ENCODE results near the gene MYO10.
"Not testable (repeated sequence)": the region's sequence is repeated elsewhere in the genome, so short reads cannot be mapped to it uniquely, and the experiment has no call there.

Gene MYO10

DNA sequence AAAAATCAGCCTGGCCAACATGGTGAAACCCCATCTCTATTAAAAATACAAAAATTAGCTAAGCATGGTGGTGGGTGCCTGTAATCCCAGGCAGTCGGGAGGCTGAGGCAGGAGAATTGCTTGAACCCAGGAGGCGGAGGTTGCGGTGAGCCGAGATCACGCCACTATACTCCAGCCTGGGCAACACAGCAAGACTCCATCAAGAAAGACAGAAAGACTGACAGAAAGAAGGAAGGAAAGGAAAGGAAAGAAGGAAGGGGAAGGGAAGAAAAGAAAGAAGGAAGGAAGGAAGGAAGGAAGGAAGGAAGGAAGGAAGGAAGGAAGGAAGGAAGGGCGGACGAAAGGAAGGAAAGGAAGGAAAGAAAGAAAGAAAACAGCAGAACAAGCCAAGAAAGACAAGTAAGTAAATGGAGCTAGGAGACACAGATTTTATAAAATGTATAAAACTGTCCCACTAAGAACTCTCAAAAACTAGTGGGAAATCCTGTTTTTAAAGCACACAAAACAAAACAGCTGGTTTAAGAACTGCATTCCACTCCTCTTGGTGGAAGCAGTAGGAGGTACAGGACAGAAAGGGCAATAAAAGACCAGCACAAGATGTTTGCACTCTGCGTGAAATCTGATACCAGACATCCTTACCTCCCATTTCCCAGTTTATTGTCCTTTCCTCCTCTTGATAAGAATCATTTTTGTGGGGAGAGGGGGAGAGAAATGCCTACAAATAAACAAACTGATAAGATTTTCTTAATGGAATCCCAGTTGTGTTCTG lies 46.7 kb downstream of the MYO10 start:
- DNase-seq (ENCODE audit: extremely low read depth in 1 of 2, low read depth in 1 of 2) = no peak

DNA sequence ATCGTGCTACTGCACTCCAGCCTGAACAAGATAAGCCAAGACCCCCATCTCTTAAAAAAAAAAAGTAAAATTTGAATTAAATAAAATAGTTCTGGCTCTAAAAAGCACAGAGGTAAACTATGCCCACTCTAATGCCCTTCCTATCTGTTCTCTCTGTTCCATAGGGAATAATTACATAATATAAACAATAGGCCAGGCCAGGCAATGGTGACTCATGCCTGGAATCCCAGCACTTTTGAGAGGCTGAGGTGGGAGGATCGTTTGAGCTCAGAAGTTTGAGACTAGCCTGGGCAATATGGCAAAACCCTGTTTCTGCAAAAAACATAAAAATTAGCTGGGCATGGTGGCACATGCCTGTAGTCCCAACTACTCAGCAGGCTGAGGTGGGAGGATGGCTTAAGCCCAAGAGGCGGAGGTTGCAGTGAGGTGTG lies 47.4 kb downstream of the MYO10 start:
- no peak for DNase-seq (ENCODE audit: extremely low read depth in 1 of 2, low read depth in 1 of 2)

DNA sequence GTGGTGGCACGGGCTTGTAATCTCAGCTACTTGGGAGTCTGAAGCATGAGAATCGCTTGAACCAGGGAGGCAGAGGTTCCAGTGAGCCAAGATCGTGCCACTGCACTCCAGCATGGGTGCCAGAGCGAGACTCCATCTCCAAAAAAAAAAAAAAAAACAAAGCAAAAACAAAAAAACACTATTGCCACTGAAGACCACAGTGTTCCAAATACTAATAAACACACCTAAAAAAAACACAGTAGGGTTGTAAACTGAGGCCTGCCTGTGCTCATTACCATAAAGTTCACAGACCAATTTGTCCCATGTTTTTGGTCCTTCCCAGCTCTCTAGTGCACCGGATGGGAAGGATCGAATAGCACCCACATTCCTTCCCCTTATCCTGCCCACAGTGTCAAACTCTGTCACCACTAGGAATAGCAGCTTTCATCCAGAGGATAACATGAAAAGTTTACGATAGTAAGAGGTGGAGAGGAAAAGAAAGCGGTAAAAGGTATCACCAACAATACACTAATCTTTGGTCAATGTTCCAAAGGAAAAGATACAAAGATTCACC lies 49.2 kb downstream of the MYO10 start:
- DNase-seq (ENCODE audit: extremely low read depth in 1 of 2, low read depth in 1 of 2) = no peak

DNA sequence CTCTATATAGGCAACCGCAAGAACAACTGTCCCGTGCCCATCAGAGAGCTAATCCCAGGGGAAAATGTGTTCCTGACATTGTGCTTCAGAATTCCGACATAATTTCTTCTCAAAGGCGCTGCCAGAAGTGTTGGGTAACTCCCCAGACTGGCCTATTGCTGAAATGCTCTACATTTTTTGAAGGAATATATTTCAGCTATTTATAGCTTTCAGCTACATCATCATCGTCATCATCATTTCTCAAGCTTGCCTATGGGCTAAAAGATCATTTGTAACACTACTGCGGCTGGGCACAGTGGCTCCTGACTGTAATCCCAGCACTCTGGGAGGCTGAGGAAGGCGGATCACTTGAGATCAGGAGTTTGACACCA lies 49.7 kb downstream of the MYO10 start:
- DNase-seq (ENCODE audit: extremely low read depth in 1 of 2, low read depth in 1 of 2) = no peak

DNA sequence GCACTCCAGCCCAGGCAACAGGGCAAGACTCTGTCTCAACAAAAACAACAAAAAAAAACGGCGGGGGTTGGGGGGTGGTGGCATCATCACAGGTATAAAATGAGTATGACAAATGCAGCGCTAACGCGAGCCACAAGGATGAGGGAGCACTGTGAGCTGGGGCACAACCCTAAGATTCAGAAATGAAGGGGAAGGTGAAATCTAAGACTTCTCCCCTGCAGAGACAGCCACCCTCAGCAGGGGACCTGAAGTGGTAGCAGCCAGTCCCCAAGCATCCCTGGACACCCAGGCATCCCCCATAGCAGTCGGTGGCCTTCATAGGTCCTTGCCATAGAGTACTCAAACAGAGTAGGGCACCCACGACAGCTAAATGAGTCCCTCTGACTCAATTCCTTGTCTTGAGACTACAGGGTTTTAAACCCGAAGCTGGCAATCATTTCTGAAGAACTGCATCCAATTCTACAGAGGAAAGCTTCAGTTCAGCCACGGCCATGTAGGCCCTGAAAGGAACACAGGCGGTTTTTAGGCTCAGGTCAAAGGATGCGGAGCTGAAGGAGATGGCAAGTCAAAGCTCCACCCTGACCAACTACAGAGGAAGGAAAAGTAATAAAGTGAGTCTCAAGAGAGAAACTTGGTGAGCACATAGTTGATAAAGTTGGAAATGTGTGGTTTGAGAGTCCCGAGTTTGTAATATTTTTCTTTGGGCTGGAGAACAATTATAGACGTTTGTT lies 50.3 kb downstream of the MYO10 start:
- DNase-seq (ENCODE audit: extremely low read depth in 1 of 2, low read depth in 1 of 2) = no peak

DNA sequence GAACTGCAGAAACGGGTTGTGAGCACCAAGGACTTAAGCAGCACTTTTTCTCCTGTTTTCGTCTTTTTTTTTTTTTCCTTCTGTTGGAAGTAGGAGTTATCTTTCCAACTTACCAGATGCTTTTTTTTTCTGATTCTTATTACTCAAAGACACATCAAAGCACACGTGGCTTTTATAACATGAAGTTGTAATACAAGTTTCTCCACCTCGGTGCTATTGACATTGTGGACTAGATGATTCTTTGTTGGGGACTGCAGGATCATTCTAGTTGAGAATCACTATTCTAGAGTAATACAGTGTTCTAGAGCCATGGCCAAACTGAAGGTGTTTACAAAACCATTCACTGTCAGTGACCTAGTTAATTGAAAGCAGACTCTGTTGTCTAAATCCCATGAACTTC lies 51.5 kb downstream of the MYO10 start:
- DNase-seq (ENCODE audit: extremely low read depth in 1 of 2, low read depth in 1 of 2) = no peak

DNA sequence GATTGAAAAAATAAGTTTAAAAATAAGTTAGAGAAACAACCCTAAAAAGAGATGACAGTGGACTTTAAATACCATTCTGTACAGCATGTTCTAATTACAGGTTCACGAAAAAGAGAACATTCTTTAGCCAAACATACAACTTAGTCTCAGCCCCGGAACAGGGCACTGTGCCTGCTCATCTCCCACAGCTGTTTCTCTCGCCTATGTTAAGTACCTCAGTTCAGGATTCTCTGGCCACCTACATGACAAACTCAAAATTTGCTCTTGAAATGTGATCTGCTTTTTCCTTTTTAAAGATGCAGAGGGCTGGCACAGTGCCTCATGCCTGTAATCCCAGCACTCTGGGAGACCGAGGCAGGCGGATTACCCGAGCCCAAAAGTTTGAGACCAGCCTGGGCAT lies 52.3 kb downstream of the MYO10 start:
- no peak for DNase-seq (ENCODE audit: extremely low read depth in 1 of 2, low read depth in 1 of 2)

DNA sequence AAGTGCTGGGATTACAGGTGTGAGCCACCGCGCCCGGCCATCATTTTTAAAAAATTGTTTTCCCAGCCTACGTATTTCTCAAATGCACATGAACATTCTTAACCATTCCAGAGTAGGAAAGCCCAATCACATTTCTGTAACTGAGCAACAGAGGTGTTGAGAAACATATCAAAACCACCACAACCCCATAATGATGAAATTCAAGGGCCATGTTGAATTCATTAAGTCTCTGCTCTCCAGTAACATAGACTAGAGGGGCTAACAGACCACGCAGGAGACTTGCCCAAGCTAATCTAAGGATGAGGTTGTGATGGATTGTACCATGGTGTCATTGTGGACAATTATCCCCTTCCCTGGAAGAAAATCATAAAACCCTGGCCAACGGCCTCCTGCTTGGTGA lies 52.9 kb downstream of the MYO10 start:
- no peak for DNase-seq (ENCODE audit: extremely low read depth in 1 of 2, low read depth in 1 of 2)

DNA sequence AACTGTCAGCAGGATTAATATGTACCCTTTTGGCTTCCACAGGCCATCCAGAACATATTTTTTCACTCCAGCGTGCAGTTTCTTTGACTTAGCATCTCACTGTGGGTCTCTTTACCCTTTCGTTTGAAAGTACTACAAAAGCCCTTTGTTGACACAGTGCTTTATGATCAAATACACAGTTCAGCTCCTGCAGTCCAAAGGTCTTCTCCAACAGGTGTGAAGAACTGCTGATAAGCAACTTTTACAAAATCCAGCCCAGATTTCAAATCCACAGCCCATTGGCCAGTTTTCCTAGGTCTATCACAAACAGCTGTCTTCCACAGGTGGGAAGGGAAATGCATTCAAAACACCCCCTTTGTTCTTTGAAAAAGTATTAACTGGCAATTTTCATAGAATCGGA lies 54.8 kb downstream of the MYO10 start:
- DNase-seq (ENCODE audit: extremely low read depth in 1 of 2, low read depth in 1 of 2) = no peak

DNA sequence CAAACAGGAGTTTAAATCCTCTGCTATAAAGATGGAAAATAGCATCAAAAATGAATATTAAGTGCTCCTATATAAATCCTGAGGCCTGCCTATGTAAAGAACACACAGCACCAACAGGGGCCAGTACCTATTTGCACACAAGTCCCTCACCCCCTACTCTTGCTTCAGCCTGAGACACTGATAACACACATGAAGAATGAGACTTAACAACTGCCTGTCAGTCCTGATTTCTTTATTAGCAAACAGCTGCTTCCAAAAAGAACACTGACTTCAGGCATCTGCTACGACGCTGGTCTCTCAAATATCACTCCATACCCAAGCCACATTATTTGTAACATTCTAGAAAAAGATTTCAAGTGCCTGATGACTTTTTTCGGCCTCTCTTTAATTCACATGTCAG lies 55.5 kb downstream of the MYO10 start:
- no peak for DNase-seq (ENCODE audit: extremely low read depth in 1 of 2, low read depth in 1 of 2)

DNA sequence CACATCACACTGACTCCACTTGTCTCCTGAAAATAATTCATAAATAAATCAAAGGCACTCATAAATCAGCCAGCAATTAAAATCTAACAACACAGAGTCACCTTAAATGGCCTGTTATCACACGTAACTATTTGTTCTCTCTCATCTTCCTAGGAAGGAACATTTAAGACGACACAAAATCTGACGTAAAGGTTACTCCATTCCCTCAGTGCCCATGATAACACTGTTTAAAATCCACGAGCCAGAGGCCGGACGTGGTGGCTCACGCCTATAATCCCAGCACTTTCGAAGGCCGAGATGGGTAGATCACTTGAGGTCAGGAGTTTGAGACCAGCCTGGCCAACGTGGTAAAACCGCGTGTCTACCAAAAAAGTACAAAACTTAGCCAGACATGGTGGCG lies 56.4 kb downstream of the MYO10 start:
- no peak for DNase-seq (ENCODE audit: extremely low read depth in 1 of 2, low read depth in 1 of 2)

DNA sequence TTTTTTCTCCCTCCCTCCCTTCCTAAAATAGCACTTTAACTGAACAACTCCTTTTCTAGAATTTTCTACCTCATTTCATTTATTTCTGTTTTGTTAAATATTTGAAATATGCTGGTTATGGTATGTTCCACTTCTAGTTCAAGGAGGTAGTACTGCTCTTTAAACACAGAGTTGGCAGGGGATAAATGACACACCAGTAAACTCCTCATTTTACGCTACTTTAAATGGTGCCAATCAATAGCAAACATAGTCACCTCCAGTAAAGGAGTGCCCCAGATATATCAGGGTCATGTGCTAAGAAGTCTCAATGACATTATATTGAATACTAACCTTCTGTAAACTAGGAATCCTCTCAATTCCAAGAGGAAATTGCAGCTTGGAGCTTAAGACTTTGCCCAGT lies 56.9 kb downstream of the MYO10 start:
- DNase-seq (ENCODE audit: extremely low read depth in 1 of 2, low read depth in 1 of 2) = no peak

DNA sequence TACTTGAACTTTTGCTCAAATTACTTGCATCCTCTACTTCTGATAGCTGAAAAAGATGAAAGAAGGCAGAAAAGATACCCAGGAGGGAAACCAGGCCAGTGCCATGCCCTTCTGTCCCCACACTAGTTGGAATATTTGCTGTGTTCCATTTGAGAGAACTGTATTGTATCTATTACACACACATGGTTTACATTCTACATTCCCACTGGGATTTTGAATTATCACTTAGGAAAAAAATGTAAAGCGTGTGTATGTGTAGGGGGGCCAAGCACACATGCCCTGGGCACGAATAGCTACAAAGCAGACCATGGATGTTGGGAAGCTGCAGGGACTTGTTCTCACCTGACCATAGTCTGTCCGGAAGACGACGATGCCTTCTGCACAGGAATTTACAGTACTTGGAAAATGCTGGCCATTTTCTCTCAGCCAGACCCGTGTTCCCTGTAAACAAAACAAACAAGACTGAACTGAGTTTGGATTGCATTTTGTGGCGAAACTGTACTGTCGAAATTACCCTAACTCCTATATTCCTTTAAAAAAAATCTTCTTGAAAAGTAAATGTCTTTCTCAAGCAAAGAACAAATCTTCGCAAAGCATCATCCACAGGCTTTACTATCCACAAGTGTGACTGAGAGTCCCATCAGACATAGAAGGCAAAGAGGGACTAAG lies 58.7 kb downstream of the MYO10 start:
- no peak for DNase-seq (ENCODE audit: extremely low read depth in 1 of 2, low read depth in 1 of 2)

DNA sequence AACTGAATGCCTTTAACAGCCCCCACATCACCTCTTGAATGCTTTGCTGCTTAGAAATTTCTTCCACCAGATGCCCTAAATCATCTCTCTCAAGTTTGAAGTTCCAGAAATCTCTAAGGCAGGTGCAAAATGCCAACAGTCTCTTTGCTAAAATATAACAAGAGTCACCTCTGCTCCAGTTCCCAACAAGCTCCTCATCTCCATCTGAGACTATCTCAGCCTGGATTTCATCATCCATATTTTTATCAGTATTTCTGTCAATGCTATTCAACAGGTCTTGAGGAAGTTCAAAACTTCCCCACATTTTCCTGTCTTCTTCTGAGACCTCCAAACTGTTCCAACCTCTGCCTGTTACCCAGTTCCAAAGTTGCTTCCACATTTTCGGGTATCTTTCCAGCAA lies 61.7 kb downstream of the MYO10 start:
- DNase-seq (ENCODE audit: extremely low read depth in 1 of 2, low read depth in 1 of 2) = not testable (repeated sequence)

DNA sequence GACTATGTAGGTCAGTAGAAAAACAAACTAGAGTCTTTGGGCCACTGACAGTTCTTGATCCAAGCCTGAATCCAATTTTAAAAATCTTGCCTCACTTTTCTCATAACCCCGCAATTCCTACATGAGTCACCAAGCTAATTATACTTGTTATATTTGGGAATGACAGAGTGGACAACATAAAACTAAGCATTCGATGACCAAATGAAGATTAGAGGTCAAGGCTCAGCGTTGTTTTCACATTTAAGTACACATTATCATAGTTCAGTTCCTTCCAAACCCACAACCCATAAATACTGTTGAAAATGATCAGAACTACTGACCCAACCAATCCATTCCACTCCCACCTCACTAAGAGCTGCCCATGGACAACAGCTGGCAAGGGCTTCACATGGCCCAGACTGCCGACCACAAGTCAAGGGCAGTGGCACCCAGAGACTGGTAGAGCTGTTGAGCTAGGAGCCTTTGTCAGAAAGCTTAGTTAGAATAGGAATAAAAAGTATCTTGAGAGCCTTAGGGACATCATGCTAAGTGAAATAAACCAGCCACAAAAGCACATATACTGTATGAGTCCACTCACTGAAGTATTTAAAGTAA lies 64.2 kb downstream of the MYO10 start:
- DNase-seq (ENCODE audit: extremely low read depth in 1 of 2, low read depth in 1 of 2) = no peak

DNA sequence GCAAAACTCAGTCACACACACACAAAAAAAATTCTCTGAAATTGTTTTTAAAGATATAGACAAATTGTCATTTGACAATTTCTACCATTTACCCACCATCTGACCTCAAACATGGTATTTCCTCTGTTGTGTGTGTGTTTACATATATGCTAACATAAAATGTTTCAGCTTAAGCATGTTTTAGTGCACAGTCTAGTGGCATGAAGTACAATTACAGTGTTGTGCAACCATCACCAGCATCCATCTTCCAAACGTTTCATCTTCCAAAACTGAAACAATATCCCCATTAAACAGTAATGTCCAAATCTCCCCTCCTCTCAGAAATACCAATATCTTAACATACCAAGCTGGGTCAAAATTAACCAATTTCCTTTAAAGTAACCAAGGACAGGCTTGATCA lies 65.2 kb downstream of the MYO10 start:
- no peak for DNase-seq (ENCODE audit: extremely low read depth in 1 of 2, low read depth in 1 of 2)

DNA sequence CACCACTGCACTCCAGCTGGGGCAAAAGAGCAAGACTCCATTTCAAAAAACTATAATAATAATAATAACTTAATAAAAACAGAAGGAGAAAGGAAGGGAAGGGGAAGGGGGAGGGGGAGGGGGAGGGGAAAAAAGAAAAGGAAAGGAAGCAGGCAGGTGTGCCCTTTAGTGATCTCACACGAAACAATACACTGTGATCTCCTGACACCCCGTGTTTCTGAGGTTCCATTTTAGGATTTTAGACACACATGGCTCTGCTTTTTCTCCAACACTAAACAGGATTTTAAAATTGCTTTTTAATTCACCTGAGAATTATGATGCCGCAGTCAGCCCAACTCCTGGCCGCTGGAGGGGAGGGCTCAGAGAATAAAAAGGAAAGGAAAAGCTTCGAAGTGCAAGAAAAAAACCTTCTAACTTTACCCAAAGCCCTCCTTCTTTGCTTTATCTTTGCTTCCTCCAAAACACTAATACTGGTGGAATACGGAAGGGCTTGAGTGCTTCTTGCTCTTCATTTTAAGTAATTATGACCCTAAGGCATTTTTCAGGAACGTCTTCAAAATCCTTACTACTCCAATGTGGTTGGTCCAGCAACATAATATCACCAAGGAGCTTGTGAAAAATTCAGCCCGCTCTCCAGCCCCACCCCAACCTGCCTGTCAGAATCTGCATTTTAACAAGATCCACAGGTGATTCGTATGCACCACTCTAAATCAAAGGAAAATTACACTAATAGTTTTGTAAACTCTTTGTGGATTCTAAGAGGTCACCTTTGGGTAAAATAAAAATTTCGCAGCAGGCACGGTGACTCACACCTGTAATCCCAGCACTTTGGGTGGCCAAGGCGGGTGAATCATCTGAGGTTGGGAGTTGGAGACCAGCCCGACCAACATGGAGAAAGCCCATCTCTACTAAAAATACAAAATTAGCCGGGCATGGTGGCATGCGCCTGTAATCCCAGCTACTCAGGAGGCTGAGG lies 66.0 kb downstream of the MYO10 start:
- no peak for DNase-seq (ENCODE audit: extremely low read depth in 1 of 2, low read depth in 1 of 2)

DNA sequence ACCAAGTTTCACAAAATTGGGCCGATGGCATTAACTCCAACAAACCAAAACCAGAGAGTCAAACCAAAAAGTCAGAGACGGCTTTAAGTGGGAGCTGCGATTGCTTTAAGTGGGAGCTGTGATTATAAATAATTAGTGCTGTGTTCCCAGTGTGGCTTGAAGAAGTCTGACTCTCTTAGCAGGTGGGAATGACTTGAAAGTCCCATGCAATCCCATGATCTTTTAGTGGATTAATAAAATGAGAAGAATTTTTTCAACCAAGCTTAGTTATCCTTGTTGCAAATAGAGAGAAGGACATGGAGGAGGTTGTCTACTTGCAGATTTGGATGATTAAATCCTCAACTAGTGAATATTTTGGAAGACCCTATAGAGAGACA lies 68.5 kb downstream of the MYO10 start:
- no peak for DNase-seq (ENCODE audit: extremely low read depth in 1 of 2, low read depth in 1 of 2)

DNA sequence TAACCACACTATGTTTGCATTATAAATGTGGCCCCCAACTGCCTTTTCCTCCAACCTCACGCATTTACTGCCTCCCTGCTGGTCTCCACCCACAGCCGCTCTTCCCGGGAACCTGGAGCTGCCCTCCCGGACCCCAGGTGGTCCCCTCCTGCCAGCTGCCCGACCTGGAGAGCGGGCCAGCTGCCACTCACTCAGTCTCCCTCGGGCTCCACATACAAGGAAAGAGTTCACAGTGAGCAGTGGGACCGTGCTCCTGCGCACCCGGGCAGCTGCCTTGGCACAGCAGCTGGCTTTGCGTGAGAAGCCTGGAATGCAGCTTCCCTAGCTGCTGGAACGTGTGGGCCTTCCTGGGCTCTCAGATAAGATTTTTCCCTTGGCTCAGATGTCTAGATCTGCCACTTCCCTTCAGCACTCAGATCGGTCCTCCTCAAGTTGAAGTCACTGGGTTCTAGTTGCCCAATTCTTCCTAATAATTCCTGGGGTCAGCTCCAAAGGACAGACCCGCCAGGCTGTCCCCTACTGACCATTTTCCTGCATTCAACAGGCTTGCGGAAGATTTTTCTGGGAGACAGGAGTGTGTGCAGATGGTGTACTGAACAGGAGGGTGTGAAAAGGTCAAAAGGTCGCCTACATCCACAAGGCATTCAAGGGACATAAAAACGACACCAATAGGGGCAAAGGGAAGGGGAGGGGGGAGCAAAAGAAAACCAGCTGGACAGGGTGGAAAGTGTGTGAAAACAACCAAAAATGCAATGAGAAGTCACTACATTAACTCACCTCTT lies 69.1 kb downstream of the MYO10 start:
- no peak for DNase-seq (ENCODE audit: extremely low read depth in 1 of 2, low read depth in 1 of 2)

DNA sequence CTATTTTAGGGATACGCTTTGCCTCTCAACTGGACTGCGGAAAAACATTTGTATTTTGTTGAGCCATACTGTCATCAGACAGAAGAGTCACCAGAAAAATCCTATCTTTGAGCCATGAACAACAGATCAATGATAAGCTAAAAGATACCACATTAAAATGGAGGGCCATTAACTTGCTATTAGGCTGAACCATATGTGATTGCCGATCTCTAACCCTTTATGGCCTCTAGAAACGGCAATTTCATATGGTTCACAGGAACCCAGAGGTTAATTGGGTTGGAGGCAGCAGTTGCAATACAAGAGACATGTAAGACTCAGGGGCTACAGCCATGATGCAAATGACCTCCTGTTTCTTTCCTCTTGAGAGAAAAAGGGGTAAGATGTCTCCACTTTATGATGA lies 69.8 kb downstream of the MYO10 start:
- DNase-seq (ENCODE audit: extremely low read depth in 1 of 2, low read depth in 1 of 2) = no peak

Measured in activated CD8-positive, alpha-beta memory T cell treated with anti-CD3 and anti-CD28 coated beads for 1 hour (primary cell).